GM04504 (cell line): ENCODE measurements around the gene SDK1.
"Not testable (repeated sequence)": the region's sequence is repeated elsewhere in the genome, so short reads cannot be mapped to it uniquely, and the experiment has no call there.

Source experiments
- DNase-seq: peaks from one replicate; pipeline ENCODE4 v3.0.0-alpha.2; 2012; ENCODE audit warnings: low read depth

The SDK1 gene

DNA sequence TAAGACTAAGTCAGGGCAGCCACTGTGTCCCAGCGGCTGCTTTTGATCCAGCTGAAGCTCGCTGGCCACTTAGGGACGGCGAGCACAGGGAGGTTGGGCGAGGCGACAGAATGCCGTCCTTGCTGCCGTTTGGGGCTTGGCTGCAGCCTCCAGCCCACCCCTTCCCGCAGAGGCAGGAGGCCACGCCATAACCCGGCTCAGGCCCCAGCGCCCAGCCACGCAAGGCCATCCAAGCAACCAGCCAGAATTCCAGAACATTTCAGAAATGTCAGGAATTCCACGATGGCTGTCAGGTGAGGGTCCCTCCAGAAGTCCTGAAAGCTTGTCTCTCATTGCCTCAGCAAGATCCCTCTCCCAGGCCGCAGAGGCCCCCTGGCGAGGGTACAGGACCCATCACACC is 901.9 kb downstream of the SDK1 start:
- DNase-seq: no peak

DNA sequence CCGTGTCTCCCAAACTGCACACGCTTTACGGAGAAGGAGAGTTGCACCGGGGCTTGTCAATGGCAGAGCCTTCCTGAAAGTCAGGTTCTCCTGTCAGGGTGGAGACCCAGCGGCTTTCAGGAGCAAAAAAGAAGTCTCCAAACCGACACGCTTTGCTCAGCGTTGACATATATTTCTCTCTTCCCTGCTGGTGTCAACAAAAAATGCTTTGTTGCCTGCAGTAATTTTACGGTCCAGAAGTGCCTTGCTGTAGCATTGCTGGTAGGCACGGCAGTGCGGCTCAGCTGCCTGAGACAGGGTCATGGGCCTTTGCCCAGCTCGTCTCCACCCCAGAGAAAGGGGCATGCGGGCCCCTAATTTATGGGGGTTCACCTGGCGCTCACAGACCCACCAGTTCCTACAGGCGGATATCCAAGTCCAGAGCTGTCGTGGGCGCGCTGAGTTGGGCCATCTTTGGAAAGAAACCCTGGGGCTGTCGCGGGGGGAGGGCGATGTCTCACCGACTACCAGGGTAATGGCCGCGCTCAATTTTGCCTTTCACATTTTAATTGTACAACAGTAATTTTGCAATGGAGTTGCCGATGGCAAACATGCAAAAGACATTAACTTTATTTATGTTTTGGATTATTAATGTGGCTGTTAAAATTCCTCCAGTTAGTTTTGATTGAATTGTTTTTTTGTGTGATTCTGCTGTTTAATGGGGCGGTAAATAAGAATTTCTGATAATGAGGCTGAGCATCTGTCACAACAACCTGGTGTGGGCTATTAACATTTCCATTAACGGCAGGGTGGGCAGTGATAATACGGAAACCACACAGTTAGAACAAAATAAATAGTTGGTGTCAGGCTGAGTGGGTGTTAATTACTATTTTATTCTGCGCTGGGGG is 902.8 kb downstream of the SDK1 start:
- DNase-seq: no peak

DNA sequence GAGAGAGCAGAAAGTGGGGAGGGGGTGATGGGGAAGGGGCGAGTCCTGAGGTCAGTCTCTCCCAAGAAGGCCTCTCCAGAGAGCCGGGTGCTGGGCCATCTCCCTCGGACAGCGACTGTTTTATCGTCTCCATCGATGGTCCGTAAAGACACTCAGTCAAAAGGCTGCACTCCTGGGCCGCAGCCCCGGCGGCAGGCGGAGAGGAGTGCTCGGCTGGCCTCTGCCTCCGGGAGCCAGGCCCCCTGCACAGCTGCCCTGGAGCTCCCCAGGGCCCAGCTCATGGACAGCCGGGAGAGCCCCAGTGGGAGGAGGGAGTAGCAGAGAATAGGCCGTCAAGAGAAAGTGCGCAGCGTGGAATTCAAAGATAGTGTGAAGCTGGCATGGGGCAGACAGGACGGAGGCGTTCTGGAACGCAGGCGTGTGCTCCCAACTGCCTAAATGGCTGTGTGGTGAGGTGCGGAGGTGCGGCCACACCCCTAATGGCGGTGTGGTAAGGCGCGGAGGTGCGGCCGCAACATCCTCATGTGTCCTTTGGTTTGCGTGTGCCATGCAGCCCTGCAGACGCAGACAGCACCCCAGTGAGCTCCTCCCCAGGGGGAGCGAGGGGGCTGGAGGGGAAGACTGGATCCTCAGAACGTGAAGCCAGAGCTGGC is 903.6 kb downstream of the SDK1 start:
- no peak for DNase-seq

DNA sequence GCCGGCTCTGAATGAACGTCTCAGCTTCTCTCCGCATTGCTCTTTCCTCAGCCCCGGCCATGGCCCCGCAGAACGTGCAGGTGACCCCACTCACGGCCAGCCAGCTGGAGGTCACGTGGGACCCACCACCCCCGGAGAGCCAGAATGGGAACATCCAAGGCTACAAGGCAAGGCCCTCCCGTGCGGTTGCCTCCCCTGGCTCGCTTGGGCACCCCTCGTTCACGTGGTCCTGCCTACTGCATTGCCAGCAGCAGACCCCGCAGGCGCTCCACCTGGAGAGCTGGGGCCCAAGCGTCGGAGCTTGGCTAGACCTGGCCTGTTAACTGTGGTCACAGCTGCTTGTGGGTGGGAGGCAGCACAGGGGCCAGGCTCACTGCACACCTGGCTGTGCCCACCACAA is 904.8 kb downstream of the SDK1 start:
- no peak for DNase-seq

DNA sequence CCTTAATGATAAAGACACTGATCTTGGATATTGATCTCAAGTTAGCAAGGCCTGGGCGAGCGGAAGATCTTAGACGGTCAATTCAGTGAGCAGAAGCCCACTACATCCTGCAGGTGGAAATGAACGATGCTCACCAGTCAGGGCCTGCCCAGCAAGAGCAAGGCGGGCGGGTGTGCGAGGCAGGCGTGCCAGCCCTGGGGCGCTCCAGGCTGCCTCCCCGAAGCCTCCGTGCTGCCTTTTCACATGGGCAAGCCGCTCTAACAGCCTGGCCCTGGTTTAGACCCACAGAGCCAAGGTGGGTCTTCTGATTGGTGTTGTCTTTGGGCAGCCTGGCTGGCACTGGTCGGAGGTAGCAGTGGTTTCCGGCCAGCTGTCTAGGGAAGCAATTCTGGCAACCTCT is 906.0 kb downstream of the SDK1 start:
- no peak for DNase-seq

DNA sequence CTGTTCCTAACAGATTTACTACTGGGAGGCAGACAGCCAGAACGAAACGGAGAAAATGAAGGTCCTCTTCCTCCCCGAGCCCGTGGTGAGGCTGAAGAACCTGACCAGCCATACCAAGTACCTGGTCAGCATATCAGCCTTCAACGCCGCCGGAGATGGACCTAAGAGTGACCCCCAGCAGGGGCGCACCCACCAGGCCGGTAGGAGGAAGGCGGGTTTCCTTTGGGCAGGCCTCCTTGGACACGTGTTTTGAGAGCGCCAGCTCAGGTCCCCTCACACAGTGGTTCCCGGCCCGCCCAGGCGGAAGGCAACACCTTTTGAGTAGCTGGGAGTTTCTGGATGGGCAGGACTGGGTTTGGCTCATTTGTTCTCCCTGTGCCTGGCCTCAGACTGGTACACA is 907.0 kb downstream of the SDK1 start:
- no peak for DNase-seq

DNA sequence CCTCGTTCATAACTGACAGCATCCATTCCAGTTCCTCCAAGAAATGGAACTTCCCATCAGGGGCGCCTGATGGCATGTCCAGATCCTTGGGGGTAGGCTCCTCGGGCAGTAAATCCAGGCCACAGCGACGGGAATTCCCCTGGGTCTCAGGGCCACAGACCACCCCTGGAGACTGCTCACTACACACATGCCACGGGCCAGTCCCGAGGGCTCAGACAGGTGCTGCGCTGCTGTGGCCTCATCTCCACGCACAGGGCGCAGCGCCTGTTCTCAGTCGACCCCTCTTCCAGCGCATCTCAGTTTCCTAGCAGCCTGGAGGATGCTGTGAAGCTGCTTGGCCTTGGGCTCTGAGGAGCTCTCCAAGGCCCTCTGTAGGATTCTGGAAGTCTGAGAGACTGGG is 907.5 kb downstream of the SDK1 start:
- no peak for DNase-seq

DNA sequence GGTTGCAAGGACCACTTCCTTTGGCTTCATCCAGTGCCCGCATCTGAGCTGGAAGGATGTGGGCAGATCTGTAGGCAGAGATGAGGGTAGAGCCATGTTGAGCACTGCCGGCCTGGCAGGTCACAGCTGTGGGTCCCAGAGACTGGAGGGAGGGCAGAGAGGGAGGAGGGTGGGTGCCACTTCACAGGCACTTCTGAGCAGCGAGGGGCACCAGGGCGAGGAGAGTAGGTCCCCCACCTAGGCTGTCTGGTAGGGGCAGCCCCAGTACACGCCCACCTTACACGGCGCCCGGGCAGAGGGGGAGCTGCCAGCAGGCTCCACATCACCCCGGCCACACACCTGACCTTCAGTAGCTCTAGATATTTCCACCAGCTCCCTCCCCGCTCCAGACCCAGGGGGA is 908.1 kb downstream of the SDK1 start:
- DNase-seq: no peak

DNA sequence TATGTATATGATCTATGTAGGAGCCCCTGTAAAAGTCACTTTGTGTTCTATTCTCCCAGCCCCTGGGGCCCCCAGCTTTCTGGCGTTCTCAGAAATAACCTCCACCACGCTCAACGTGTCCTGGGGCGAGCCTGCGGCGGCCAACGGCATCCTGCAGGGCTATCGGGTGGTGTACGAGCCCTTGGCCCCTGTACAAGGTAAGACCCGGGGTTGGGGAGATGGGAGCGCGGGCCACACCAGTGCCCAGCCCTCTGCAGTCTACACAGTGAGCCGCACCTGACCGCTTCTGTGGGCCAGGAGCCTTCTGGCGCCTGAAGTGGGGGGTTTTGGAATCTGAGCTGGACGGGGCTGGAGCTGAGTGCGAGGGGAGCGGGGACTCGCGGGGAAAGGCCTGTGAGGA is 908.9 kb downstream of the SDK1 start:
- no peak for DNase-seq

DNA sequence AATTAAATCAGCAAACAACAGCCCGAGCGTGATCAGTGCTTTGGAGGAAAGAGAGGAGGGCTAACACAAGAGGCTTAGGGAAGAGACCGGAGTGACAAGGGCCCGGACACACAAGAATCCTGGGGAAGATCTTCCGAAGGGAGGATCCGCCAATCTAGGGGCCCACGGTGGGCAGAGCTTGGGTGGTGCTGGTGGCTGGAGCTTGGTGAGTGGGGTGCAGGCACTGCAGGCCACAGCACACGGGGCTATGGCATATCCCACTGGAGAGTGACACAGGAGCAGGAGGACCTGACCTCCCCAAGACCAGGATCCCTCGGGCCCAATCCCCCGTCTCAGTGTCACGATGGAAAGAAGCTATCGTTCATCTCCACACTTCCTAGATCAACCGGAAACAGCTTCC is 909.8 kb downstream of the SDK1 start:
- DNase-seq: no peak

DNA sequence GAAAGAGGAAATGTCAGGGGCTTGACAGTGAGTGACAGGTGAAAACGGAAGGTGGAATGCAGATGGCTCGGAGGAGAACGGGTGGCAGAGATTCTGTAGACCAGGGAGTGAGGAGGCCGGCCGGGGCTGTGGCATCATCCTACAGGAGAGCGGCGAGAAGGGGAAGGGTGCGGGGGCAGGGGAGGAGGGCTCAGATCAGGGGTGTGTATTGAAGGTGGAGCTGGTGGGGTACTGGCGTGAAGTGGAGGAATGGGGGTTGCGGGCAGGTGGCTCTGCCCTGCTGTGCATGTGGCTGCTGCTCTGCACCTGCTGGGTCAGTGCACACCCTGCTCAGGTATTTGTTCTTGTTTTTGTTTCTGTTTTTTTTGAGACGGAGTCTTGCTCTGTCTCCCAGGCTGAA is 910.2 kb downstream of the SDK1 start:
- no peak for DNase-seq

DNA sequence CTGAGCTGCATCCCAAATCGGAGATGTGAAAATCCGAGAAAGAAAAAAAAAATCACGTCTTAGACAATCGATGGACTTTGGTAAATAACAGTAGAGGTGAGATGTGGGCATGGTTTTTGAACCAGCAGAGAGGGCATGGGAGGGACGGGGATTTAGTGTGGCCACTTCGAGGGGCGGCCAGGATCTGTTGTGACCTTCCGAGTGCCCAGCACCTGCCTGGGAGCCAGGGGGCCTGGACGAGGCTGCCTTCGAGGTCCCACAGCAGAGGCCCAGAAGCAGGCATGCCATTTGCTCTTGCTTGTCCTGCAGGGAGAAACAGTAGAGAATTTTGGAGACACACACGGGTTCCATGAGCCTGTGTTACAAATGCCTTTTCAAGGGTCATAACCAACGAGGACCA is 911.3 kb downstream of the SDK1 start:
- no peak for DNase-seq

DNA sequence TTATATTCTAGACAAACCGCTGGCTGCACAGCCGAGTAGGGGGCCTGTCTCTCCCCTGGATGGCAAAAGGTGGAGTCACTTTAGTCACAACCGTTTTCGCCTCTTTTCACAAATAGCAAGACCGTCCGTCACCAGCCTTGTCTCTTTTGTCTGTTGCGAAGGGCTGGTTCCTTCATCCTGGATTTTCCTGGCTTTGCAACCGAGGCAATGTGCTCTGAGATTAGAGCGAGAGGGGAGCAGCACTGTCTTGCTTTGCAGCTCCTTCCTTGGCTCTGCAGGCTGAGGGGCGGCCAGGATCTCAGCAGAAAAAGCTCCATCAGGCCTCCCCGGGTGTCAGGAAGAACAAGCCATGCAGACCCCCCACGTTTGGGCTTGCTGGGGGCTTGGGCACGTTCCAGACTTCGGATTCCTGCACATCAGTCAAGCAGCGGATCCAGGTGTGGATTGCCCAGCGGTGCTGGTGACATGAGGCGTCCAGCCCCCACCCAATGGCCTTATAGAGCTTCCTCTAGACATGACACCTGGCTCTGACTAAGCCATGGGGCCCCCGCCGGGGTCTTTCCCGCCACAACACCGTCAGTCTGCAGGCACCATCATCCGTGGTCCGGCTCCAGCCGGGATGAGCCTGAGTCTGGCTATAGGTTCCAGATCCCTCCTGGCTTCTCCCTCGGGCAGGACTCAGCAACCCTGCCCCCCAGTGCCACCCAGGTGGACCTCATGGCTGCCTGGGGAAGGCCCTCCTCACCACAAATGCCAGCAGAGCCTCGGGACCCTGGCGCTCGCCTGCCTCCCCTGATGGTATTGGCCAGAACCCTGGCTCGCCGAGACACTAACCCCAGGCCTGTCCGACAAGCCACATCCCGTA is 913.5 kb downstream of the SDK1 start:
- DNase-seq: no peak

DNA sequence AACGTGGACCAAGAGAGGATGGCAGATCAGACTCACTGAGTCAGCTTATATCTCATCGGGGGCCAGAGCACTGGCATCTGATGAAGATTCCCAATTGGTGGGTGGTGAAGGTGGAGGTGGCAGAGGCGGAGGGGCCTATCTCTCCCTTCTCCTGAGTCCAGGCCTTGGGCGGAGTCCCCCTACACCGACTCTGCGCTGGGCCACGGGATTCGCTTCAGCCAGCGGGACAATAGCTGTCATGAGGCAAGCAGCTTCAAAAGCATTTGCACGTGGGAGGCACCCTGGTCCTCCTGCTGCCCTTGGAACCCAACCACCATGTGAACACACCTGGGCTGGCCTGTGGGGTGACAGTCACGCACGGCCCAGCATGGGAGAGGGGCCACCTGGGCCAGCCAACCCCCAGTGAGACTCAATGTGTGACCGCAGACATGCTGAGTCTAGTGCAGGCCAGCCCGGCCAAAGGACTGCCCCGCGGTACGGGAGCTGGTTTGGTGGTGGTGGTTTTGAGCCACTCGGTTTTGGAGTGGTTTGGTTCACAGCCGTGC is 914.2 kb downstream of the SDK1 start:
- no peak for DNase-seq

DNA sequence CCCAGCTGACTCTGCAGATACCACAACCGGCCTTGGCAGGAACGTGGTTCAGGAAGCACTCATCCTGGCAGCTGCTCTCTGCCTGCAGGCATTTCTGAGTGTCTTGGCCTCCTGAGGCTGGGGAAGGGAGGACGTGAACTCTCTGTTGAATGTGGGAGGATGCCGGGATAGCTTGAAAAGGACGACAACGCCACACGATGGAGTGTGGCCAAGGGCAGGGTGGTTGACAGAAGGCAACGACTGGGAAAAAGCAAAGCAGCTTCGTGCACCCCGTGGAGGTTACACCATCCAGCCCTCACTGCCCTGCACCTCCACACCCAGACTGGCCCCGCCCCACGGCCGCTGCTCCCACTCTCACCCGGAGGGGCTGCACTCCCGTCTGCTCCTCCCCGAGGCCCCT is 915.0 kb downstream of the SDK1 start:
- no peak for DNase-seq

DNA sequence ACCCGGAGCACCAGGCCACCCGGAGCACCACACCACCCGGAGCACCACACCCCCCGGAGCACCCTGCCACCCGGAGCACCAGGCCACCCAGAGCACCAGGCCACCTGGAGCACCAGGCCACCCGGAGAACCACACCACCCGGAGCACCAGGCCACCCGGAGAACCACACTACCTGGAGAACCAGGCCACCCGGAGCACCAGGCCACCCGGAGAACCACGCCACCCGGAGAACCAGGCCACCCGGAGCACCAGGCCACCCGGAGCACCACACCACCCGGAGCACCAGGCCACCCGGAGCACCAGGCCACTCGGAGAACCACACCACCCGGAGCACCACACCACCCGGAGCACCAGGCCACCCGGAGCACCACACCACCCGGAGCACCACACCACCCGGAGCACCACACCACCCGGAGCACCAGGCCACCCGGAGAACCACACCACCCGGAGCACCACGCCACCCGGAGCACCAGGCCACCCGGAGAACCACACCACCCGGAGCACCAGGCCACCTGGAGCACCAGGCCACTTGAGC is 916.1 kb downstream of the SDK1 start:
- not testable (repeated sequence) for DNase-seq

DNA sequence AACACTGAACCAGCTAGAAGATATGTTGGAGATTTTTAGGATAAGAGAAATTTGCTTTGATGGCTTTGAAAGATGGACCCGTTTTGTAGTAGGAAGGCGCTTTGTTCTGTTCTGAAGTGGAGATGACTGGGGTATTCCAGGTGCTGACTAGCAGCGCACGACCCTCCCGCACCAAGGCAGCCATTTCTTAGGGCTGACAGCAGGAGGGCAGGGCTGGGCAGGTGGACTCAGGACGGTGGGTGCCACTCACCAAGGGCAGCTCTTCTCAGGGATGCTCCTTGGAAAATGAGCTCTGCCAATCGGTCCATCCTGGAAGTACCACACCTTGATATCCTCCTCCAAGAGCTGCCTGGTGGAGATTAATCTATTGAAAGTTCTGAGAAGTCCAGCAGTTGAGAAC is 917.4 kb downstream of the SDK1 start:
- no peak for DNase-seq

DNA sequence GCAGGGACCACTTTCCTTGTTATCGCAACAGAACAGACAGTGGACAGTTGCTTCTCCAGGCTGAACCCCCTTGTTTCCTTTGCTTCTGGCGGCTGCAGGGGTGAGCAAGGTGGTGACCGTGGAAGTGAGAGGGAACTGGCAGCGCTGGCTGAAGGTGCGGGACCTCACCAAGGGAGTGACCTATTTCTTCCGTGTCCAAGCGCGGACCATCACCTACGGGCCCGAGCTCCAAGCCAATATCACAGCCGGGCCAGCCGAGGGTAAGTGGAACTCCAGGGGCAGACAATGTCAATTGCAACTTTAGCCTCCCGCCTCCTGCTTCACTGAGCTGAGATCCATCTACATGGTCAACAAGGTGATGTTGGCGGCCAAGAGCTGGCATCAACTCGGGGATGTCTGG is 919.0 kb downstream of the SDK1 start:
- DNase-seq: no peak

DNA sequence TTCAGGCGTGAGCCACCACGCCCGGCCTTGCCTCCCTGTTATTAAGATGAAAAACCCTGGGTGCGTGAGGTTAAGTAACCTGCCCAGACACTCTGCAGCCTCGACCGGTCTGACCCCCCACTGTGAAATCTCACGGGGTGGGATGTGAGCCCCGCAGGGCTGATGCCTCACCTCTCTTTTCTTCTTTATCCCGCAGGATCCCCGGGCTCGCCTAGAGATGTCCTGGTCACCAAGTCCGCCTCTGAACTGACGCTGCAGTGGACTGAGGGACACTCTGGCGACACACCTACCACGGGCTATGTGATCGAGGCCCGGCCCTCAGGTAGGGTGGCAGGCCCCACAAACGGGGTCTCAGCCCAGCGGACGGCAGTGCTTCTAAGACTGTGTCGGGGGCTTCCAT is 920.0 kb downstream of the SDK1 start:
- no peak for DNase-seq

DNA sequence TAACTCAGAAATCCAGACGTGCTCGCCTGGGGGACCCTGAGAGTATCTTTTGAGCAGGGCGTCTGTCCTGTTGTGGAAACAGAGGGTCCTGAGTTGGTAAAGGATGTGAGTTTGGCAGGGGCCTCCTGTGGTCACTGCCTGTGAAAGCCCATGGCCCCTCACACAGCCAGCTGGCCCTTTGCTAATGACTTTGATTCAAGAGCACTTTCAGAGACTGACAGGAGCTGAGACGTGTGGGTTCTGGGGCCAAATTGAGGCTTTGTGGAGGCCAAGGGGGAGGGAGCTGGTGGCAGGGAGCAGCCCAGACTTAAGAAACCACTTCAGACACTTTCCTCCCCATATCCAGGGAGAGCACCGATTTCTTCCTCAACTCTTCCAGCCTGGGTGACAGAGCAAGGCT is 921.6 kb downstream of the SDK1 start:
- DNase-seq: no peak

DNA sequence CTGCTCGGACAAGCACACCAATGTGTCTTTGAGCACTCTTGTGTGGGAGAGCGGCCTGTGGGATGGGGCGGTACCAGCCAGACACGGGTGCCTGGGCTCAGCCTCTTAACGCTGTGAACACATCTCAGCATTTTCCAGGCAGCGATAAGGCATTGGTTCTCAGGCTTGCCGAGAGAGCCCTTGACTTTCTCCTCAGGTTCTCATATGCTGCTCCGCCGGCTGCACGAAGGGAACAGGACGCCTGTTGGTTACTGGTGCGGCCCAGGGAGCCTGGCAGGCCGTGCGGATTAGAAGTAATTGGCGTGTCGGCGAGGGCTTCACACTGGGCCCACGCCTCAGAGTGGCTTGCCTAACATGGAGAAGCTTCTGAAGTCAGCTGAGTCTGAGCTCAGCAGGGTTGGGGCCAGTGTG is 924.3 kb downstream of the SDK1 start:
- no peak for DNase-seq

DNA sequence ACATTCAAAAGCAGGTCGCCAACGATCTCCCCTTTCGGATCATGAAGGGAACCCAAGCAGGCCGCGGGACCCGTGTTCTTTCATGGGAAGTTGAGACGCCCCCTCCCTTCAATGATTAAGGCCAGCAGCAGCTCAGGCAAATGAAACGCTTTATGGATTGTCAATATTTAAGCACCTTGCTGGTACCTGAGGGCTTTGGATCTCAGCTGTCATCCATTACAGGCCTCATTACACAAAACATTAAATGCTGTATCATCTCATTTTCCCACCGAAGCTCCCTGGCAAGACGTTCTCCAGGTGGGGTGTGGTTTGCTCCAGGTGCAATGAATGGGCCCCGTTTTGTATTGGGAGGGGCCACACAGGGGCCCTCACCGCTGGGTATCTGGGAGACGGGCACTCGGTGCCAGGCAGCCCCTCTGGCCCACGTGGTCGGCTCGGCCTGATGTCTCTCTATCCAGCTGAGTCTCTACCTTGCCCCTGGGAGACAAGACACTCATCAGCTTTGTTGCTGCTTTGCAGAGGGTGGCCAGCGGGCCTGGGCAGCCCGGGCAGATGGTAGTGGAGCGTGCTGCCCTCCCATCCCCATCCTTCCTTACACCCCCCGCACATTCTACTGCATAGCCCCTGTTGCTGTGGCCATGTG is 925.0 kb downstream of the SDK1 start:
- no peak for DNase-seq
